ENCODE data around the gene PXMP2.

The PXMP2 gene

DNA sequence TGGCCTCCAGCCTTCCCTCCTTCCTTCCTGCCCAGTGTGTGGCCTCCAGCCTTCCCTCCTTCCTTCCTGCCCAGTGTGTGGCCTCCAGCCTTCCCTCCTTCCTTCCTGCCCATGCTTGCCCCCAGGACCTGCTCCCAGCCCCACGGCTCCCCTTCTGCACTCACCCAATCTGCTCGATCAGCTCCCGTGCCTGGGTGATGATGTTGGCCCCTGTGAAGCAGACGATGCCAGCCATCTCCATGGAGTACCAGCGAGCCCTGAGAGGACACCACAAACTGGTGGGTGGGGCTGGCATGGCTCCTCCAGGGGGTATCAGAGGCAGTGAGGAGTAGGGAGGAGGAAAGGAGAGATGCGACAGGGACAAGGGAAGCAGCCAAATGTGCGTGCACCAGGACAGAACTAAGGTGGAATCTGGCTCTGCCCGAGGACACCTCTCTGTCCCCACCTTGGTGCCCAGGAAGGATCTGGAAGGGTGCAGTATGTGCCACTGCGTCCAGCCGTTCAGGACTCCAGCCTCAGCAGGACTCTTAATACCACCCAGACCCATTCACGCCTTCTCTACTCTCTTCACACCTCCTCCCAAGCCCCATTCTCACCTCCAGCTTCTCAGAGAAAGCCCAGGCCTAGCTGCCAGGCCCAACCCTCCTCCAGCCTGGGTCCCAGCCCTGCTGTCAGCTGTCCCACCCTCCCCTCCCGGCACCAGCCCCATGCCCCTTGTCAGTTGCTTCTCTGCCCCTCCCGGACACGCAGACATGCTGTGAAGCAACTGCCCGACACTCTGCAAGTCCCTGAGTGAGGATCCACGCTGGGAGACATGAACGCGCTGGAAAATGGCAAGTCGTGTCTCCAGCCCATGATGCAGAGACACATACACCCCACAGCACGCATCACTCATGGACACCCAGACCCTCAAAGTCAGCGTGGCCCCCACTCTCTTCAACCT, 22.9 kb upstream of the PXMP2 start:
- ChIA-PET CTCF (interaction anchor here (1.2 to 2.1 kb wide), 2 partner anchors 23 to 26 kb away, joined by 3 to 6 read pairs; no protein-coding TSS in a partner anchor), POLR2A (no interaction called here)
- DNase-seq (ENCODE audit: low read depth, low spot score) = no peak
- TF ChIP-seq, protein P1, sequence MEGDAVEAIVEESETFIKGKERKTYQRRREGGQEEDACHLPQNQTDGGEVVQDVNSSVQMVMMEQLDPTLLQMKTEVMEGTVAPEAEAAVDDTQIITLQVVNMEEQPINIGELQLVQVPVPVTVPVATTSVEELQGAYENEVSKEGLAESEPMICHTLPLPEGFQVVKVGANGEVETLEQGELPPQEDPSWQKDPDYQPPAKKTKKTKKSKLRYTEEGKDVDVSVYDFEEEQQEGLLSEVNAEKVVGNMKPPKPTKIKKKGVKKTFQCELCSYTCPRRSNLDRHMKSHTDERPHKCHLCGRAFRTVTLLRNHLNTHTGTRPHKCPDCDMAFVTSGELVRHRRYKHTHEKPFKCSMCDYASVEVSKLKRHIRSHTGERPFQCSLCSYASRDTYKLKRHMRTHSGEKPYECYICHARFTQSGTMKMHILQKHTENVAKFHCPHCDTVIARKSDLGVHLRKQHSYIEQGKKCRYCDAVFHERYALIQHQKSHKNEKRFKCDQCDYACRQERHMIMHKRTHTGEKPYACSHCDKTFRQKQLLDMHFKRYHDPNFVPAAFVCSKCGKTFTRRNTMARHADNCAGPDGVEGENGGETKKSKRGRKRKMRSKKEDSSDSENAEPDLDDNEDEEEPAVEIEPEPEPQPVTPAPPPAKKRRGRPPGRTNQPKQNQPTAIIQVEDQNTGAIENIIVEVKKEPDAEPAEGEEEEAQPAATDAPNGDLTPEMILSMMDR (IDR thresholded peaks at IDR 0.05; ENCODE audit: insufficient read depth, low read length, missing control alignments) = no peak
- no peak overlapping the region for H3K4me3 ChIP-seq (ENCODE audit: low read depth, low read length)

DNA sequence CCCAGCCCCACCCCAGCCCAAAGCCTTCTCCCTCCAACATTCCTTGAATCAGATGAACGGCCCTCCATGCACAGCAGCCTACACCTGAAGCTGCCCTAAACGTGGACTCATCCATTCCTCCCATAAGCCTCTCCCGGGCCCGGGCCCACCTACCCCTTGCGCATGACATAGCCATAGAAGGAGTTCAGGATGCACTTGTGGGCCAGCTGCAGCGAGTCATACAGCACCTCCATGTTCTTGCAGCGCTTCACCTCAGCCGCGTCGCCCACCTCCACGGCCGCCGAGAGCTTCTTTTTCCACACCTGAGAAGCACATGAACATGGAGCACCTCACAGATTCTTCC, 22.3 kb upstream of the PXMP2 start:
- DNase-seq (ENCODE audit: low read depth, low spot score) = no peak
- ChIA-PET CTCF (interaction anchor here (1.2 kb wide), 1 partner anchor 23 kb away, joined by 3 read pairs; no protein-coding TSS in a partner anchor), POLR2A (no interaction called here)
- H3K4me3 ChIP-seq (ENCODE audit: low read depth, low read length) = no peak overlapping the region
- TF ChIP-seq, protein P1 (IDR thresholded peaks at IDR 0.05; ENCODE audit: insufficient read depth, low read length, missing control alignments) = no peak

DNA sequence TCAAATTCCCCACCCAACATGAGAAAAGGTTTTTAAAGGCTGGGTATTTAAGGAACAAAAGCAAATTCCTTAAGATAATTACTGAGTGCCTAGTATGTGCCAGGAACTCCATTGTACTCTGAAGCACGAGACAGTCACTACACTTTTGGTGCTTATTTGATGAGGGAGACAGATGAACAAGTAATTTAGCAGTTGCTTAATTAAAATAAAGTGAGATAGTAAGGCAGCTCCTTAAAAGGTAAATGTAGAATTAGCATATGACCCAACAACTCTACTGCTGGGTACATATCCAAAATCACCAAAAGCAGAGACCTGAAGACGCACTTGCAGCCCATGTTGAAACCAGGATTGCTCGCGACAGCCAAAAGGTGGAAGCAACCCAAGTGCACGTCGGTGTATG, 21.6 kb upstream of the PXMP2 start:
- H3K4me3 ChIP-seq (ENCODE audit: low read depth, low read length) = no peak overlapping the region
- TF ChIP-seq, protein P1 (IDR thresholded peaks at IDR 0.05; ENCODE audit: insufficient read depth, low read length, missing control alignments) = no peak
- CTCF ChIA-PET = interaction anchor here (1.2 kb wide), 1 partner anchor 24 kb away, joined by 3 read pairs; no protein-coding TSS in a partner anchor
- POLR2A ChIA-PET = no interaction called here
- no peak for DNase-seq (ENCODE audit: low read depth, low spot score)

DNA sequence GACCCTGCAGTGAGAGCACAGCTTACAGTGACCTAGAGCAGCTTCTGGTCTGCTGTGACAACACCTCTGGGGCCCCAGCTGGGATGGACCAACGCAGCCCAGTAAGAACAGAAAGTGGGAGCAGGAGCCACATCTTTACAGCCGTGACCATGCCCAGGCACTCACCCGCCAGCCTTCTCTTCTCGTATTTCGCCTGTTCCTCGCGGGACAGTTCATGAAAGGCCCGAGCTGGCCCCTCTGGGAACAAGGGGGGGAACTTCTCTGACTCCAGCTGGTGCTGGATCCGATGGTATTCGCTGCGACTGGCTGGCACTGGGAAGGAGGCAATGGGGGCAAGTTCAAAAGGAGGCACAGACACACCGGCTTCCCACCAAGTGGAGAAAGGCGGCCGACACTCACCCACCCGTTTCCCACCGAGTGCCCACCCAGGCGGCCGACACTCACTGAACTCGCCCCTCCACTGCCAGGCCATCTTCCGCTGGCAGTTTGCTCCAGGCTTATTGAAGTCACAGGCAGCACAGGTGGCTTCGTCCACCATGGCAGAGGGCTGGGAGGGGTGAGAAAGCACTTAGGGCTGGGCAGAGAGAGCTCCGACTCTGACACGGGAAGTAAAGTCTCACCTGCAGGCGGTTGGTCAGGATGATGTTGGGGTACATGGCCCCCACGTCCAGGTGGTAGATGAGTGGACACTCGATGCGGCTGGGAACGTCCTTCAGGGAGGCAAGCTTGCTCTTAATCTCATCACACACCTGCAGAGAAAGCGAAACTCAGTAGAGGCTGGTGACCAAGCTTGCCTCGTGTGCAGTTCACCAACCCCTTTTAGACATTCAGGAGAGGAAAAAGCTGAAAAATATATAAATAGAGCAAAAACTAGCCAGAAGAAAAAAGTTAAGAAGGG, 18.9 kb upstream of the PXMP2 start:
- DNase-seq (ENCODE audit: low read depth, low spot score) = no peak
- CTCF ChIA-PET = no interaction called here
- TF ChIP-seq, protein P1 (IDR thresholded peaks at IDR 0.05; ENCODE audit: insufficient read depth, low read length, missing control alignments) = no peak
- POLR2A ChIA-PET = no interaction called here
- H3K4me3 ChIP-seq (ENCODE audit: low read depth, low read length) = no peak overlapping the region

DNA sequence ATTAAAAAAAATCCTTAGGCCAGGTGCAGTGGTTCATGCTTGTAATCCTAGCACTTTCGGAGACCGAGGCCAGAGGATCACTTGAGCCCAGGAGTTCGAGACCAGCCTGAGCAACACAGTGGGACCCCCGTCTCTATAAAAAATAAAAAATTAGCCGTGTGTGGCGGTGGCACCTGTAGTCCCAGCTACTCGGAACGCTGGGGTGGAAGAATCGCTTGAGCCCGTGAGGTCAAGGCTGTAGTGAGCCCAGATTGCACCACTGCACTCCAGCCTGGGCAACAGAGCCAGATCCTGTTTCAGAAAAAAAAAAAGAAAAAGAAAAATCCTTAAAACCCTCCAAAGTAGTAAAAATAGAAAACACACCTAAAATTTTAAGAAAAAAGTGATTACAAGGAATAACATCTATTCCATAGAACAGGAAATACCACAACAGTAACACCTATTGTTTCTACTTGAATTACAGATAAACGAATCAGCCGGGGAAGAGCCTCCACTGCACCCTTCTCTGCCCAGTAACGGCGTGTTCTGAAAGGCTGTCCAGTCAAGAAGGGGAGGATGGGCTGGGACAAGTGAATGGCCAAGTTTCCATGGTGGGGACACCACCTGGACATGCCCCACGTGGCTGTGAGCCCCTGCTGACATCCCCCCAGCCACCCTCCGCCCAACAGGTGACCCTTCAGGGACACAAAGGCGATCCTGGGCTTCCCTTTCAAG, 18.1 kb upstream of the PXMP2 start:
- no peak for DNase-seq (ENCODE audit: low read depth, low spot score)
- TF ChIP-seq, protein P1 (IDR thresholded peaks at IDR 0.05; ENCODE audit: insufficient read depth, low read length, missing control alignments) = no peak
- POLR2A ChIA-PET = no interaction called here
- no peak overlapping the region for H3K4me3 ChIP-seq (ENCODE audit: low read depth, low read length)
- CTCF ChIA-PET = interaction anchor here (1.1 kb wide), 1 partner anchor 31 kb away, joined by 3 read pairs; no protein-coding TSS in a partner anchor
